ENCODE results near the gene PRDX4.

PRDX4 gene

DNA sequence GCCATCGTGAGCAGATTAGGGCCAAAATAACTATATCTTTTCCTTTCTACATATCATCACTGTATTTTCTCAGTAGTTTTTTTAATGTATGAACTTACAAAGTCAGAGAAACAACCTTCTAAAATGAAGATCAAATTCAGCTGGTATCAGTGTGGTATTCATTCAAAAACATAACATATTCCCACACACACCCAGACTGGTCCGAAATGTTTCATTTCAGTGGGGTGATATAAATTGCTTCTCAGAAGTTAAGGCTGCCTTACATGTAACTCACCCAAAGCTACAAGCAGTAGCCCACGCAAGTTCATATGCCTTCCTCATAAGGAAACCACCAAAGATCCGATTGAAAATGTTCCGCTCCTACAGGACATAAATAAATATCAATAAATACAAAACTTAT, 37.9 kb downstream of the PRDX4 start:
- TF ChIP-seq NFIC (IDR thresholded peaks at IDR 0.05) (no peak), ZBTB7A (IDR thresholded peaks at IDR 0.05; ENCODE audit: low read depth) (no peak), TAF1 (IDR thresholded peaks at IDR 0.05; ENCODE audit: low read depth) (no peak), CEBPB (IDR thresholded peaks at IDR 0.05) (no peak), TCF12 (IDR thresholded peaks at IDR 0.05; ENCODE audit: low read depth) (no peak), YY1 (IDR thresholded peaks at IDR 0.05; ENCODE audit: low read depth) (no peak), TEAD4 (IDR thresholded peaks at IDR 0.05) (no peak), RAD21 (IDR thresholded peaks at IDR 0.05; ENCODE audit: low read depth) (no peak)

DNA sequence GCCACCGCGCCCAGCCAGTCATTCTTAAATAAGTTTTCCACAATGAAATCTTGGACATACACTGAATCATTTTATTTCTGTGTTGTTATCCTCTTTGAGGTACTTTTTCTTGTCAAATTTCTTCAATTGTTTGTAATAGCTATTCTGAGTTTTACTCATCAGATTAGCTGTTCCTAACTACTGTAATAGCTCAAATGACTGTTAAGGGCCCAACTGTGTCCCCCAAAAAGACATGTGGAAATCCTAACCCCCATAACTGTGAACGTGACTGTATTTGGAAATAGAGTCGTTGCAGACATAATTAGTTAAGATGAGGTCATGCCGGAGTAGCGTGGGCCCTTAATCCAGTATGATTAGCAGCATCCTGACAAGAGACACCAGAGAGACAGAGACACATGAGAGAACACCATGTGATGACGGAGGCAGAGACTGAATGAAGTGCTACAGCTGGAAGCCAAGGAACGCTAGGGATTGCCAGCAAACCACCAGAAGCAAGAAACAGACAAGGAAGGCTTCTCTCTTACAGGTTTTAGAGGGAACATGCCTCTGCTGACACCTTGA, 52.9 kb downstream of the PRDX4 start:
- no peak for TF ChIP-seq TEAD4 (IDR thresholded peaks at IDR 0.05)
- TF ChIP-seq, protein P1, sequence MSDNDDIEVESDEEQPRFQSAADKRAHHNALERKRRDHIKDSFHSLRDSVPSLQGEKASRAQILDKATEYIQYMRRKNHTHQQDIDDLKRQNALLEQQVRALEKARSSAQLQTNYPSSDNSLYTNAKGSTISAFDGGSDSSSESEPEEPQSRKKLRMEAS (IDR thresholded peaks at IDR 0.05), result no peak
- TF ChIP-seq RAD21 (IDR thresholded peaks at IDR 0.05; ENCODE audit: low read depth), result no peak
- TF ChIP-seq, protein P2, sequence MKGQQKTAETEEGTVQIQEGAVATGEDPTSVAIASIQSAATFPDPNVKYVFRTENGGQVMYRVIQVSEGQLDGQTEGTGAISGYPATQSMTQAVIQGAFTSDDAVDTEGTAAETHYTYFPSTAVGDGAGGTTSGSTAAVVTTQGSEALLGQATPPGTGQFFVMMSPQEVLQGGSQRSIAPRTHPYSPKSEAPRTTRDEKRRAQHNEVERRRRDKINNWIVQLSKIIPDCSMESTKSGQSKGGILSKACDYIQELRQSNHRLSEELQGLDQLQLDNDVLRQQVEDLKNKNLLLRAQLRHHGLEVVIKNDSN (IDR thresholded peaks at IDR 0.05), result no peak
- no peak for TF ChIP-seq TCF12 (IDR thresholded peaks at IDR 0.05; ENCODE audit: low read depth)
- no peak for TF ChIP-seq YY1 (IDR thresholded peaks at IDR 0.05; ENCODE audit: low read depth)
- TF ChIP-seq CEBPB (IDR thresholded peaks at IDR 0.05), result no peak
- TF ChIP-seq, protein P3, sequence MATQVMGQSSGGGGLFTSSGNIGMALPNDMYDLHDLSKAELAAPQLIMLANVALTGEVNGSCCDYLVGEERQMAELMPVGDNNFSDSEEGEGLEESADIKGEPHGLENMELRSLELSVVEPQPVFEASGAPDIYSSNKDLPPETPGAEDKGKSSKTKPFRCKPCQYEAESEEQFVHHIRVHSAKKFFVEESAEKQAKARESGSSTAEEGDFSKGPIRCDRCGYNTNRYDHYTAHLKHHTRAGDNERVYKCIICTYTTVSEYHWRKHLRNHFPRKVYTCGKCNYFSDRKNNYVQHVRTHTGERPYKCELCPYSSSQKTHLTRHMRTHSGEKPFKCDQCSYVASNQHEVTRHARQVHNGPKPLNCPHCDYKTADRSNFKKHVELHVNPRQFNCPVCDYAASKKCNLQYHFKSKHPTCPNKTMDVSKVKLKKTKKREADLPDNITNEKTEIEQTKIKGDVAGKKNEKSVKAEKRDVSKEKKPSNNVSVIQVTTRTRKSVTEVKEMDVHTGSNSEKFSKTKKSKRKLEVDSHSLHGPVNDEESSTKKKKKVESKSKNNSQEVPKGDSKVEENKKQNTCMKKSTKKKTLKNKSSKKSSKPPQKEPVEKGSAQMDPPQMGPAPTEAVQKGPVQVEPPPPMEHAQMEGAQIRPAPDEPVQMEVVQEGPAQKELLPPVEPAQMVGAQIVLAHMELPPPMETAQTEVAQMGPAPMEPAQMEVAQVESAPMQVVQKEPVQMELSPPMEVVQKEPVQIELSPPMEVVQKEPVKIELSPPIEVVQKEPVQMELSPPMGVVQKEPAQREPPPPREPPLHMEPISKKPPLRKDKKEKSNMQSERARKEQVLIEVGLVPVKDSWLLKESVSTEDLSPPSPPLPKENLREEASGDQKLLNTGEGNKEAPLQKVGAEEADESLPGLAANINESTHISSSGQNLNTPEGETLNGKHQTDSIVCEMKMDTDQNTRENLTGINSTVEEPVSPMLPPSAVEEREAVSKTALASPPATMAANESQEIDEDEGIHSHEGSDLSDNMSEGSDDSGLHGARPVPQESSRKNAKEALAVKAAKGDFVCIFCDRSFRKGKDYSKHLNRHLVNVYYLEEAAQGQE (IDR thresholded peaks at IDR 0.05; ENCODE audit: low read depth), result no peak
- TF ChIP-seq EGR1 (IDR thresholded peaks at IDR 0.05), result no peak
- TF ChIP-seq NFIC (IDR thresholded peaks at IDR 0.05), result no peak
- no peak for TF ChIP-seq EP300 (IDR thresholded peaks at IDR 0.05; ENCODE audit: borderline replicate concordance)
- no peak for TF ChIP-seq CREB1 (IDR thresholded peaks at IDR 0.05; ENCODE audit: low read depth)
- no peak for TF ChIP-seq FOXM1 (IDR thresholded peaks at IDR 0.05; ENCODE audit: borderline replicate concordance, low read depth)
- TF ChIP-seq ZBTB7A (IDR thresholded peaks at IDR 0.05; ENCODE audit: low read depth), result no peak
- no peak for TF ChIP-seq TAF1 (IDR thresholded peaks at IDR 0.05; ENCODE audit: low read depth)

DNA sequence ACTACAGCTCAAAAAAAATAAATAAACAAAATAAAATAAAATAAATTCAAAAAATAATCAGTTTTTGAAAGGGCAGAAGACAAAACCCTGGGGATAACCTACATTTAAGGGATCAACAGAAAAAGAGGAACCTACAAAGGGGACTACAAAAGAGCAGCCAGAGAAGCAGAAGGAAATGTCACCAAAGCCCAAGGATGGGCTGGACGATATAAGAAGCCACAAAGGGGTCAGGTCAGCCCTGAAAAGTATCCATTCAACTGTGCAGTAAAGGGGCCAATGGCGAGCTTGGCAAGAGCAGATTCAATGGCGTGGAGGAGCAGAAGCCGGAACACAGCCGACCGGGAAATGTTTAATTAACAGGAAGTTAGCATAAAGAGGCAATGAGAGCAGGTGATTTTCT, 58.9 kb downstream of the PRDX4 start:
- TF ChIP-seq YY1 (IDR thresholded peaks at IDR 0.05; ENCODE audit: low read depth), result no peak
- no peak for TF ChIP-seq TCF12 (IDR thresholded peaks at IDR 0.05; ENCODE audit: low read depth)
- TF ChIP-seq, protein P2 (IDR thresholded peaks at IDR 0.05), result no peak
- no peak for TF ChIP-seq TEAD4 (IDR thresholded peaks at IDR 0.05)
- no peak for TF ChIP-seq EP300 (IDR thresholded peaks at IDR 0.05; ENCODE audit: borderline replicate concordance)
- TF ChIP-seq CEBPB (IDR thresholded peaks at IDR 0.05), result no peak
- no peak for TF ChIP-seq EGR1 (IDR thresholded peaks at IDR 0.05)
- TF ChIP-seq TAF1 (IDR thresholded peaks at IDR 0.05; ENCODE audit: low read depth), result no peak
- TF ChIP-seq CREB1 (IDR thresholded peaks at IDR 0.05; ENCODE audit: low read depth), result no peak
- TF ChIP-seq RAD21 (IDR thresholded peaks at IDR 0.05; ENCODE audit: low read depth), result no peak
- TF ChIP-seq ZBTB7A (IDR thresholded peaks at IDR 0.05; ENCODE audit: low read depth), result no peak
- no peak for TF ChIP-seq FOXM1 (IDR thresholded peaks at IDR 0.05; ENCODE audit: borderline replicate concordance, low read depth)
- no peak for TF ChIP-seq NFIC (IDR thresholded peaks at IDR 0.05)
- TF ChIP-seq, protein P3 (IDR thresholded peaks at IDR 0.05; ENCODE audit: low read depth), result no peak
- TF ChIP-seq, protein P1 (IDR thresholded peaks at IDR 0.05), result no peak

DNA sequence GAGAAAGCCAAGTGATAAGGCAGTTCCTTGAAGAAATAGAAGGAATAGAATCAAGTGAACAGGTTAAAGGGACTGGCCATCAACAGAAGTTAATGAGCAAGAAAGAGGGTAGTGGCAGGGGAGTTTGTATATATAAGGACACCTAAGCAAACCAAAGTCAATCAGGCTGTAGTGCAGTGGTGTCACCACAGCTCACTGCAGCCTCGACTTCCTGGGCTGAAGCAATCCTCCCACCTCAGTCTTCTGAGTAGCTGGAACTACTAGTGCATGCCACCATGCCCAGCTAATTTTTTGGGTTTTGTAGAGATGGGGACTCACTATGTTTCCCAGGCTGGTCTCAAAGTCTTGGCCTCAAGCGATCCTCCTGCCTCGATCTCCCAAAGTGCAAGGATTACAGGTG, 59.9 kb downstream of the PRDX4 start:
- TF ChIP-seq TCF12 (IDR thresholded peaks at IDR 0.05; ENCODE audit: low read depth) (no peak), NFIC (IDR thresholded peaks at IDR 0.05) (no peak), ZBTB7A (IDR thresholded peaks at IDR 0.05; ENCODE audit: low read depth) (no peak), RAD21 (IDR thresholded peaks at IDR 0.05; ENCODE audit: low read depth) (no peak), FOXM1 (IDR thresholded peaks at IDR 0.05; ENCODE audit: borderline replicate concordance, low read depth) (no peak), CEBPB (IDR thresholded peaks at IDR 0.05) (no peak), TEAD4 (IDR thresholded peaks at IDR 0.05) (no peak), TAF1 (IDR thresholded peaks at IDR 0.05; ENCODE audit: low read depth) (no peak), YY1 (IDR thresholded peaks at IDR 0.05; ENCODE audit: low read depth) (no peak), CREB1 (IDR thresholded peaks at IDR 0.05; ENCODE audit: low read depth) (no peak), EP300 (IDR thresholded peaks at IDR 0.05; ENCODE audit: borderline replicate concordance) (no peak)
- TF ChIP-seq, protein P3 (IDR thresholded peaks at IDR 0.05; ENCODE audit: low read depth), result no peak
- TF ChIP-seq, protein P1 (IDR thresholded peaks at IDR 0.05), result no peak
- TF ChIP-seq, protein P2 (IDR thresholded peaks at IDR 0.05), result no peak

Measured in Ishikawa (cell line).